HCT116 (cell line): ENCODE results near the gene MCRIP1. TPM values are rescaled to one million over a fixed set of nuclear protein-coding genes. Genes with fewer than 3 reads are reported as not detected.

ENCODE experiments used
- ATAC-seq: fragments of 200-7000 bp; cut with Tn5 transposase; 2 replicates; pipeline ENCODE4 v1.9.1; 2020; ENCODE audit warnings: mild to moderate bottlenecking, moderate library complexity
- BruUV-seq: library from RNA; stranded (reverse); fragments of 400-500 nt; replicated peaks from 2 replicates; lab custom pipeline; 2021; lab: Mats Ljungman, UMichigan
- CTCF ChIA-PET: fragments of 300-600 bp; sonication (Branson Sonifier 250); formaldehyde crosslinking; loops from one replicate; lab custom pipeline; 2021; ENCODE audit warnings: antibody characterized with exemption; lab: Charles Lee
- POLR2A ChIA-PET: fragments of 300-600, 350-600 bp; sonication (Branson Sonifier 250); formaldehyde crosslinking; loops from one replicate; lab custom pipeline; 2021; ENCODE audit warnings: antibody characterized with exemption; lab: Charles Lee
- RAD21 ChIA-PET, 2 experiments: fragments of 300-600 bp; sonication (Branson Sonifier 250); formaldehyde crosslinking; loops; one replicate each; lab custom pipeline; 2023; ENCODE audit warnings: low total read pairs in 2 of 2; ENCODE audit not compliant: uncharacterized antibody in 2 of 2, unreplicated experiment in 2 of 2, low non-redundant PET in 1 of 2; lab: Charles Lee
- DNase-seq: peaks from one replicate; pipeline ENCODE4 v3.0.0-alpha.2; 2010; ENCODE audit warnings: low read depth, low spot score
- H2AFZ ChIP-seq: fragments of 200-600 bp; shearing (Covaris generic), sonication (generic); 2 replicates; pipeline ENCODE4 v1.6.1; 2017; ENCODE audit warnings: low read depth, mixed run types, mixed read lengths, antibody characterized with exemption, low read length; ENCODE audit not compliant: poor library complexity, severe bottlenecking
- H3K27ac ChIP-seq: 2 replicates; pipeline ENCODE4 v1.5.1; 2012; ENCODE audit warnings: low read depth, low read length
- H3K27me3 ChIP-seq: fragments of 200-600 bp; sonication (generic); 2 replicates; pipeline ENCODE4 v1.6.1; 2016; ENCODE audit warnings: mixed run types, low read length, mixed read lengths; ENCODE audit not compliant: insufficient read depth
- H3K36me3 ChIP-seq, 2 experiments: fragments of 200-500 bp in 1 of 2; fragments of 200-600 bp in 1 of 2; sonication (Bioruptor generic) in 1 of 2; sonication (generic) in 1 of 2; 2 replicates each; pipeline versions ENCODE4 v1.5.1 to v1.6.1; 2014 to 2016; ENCODE audit warnings: low read length in 2 of 2, inconsistent platforms in 1 of 2, mixed read lengths in 1 of 2, mixed run types in 1 of 2; ENCODE audit not compliant: insufficient read depth in 2 of 2, control insufficient read depth in 1 of 2
- H3K4me1 ChIP-seq, 2 experiments: fragments of 200-600 bp in 1 of 2; sonication (generic) in 1 of 2; 2 replicates each; pipeline versions ENCODE4 v1.5.1 to v1.6.1; 2012 to 2017; ENCODE audit warnings: low read length in 2 of 2, inconsistent platforms in 1 of 2, mild to moderate bottlenecking in 1 of 2, mixed read lengths in 1 of 2, mixed run types in 1 of 2, moderate library complexity in 1 of 2; ENCODE audit not compliant: insufficient read depth in 2 of 2, control insufficient read depth in 1 of 2
- H3K4me2 ChIP-seq: fragments of 200-600 bp; sonication (generic); 2 replicates; pipeline ENCODE4 v1.6.1; 2017; ENCODE audit warnings: mixed run types, low read length, mixed read lengths
- H3K4me3 ChIP-seq, 2 experiments: fragments of 200-600 bp in 1 of 2; sonication (generic) in 1 of 2; replicated peaks in 1 of 2; 2 replicates each; pipeline ENCODE4 v1.5.1; 2011 to 2016; ENCODE audit warnings: low read length in 2 of 2, control low read depth in 1 of 2, low read depth in 1 of 2, mild to moderate bottlenecking in 1 of 2, mixed read lengths in 1 of 2, mixed run types in 1 of 2
- H3K79me2 ChIP-seq: fragments of 200-600 bp; sonication (generic); 2 replicates; pipeline ENCODE4 v1.6.1; 2017; ENCODE audit warnings: mild to moderate bottlenecking, mixed run types, low read length, moderate library complexity, mixed read lengths; ENCODE audit not compliant: insufficient read depth
- H3K9ac ChIP-seq: fragments of 200-600 bp; sonication (generic); 2 replicates; pipeline ENCODE4 v1.6.1; 2016; ENCODE audit warnings: low read length, mixed read lengths
- H3K9me2 ChIP-seq: fragments of 200-600 bp; sonication (generic), shearing (Covaris generic); 2 replicates; pipeline ENCODE4 v1.6.1; 2017; ENCODE audit warnings: mixed run types, mild to moderate bottlenecking, moderate library complexity; ENCODE audit not compliant: insufficient read depth
- H3K9me3 ChIP-seq, 2 experiments: fragments of 200-500 bp in 1 of 2; fragments of 200-600 bp in 1 of 2; sonication (Bioruptor generic) in 1 of 2; sonication (generic) in 1 of 2; 2 replicates each; pipeline ENCODE4 v1.6.1; 2014 to 2017; ENCODE audit warnings: low read length in 2 of 2, mixed read lengths in 2 of 2, inconsistent platforms in 1 of 2, low read depth in 1 of 2, mild to moderate bottlenecking in 1 of 2, mixed run types in 1 of 2, moderate library complexity in 1 of 2; ENCODE audit not compliant: control insufficient read depth in 1 of 2, insufficient read depth in 1 of 2
- H4K20me1 ChIP-seq: fragments of 200-600 bp; sonication (generic), shearing (Covaris generic); 2 replicates; pipeline ENCODE4 v1.6.1; 2017; ENCODE audit warnings: mixed run types, mild to moderate bottlenecking, moderate library complexity; ENCODE audit not compliant: insufficient read depth
- ELF1 ChIP-seq: IDR thresholded peaks from 2 replicates; pipeline ENCODE4 v1.6.1; 2012; ENCODE audit warnings: low read depth, borderline replicate concordance
- EZH2phosphoT487 ChIP-seq: fragments of 200-600 bp; IDR thresholded peaks from 2 replicates; pipeline ENCODE4 v1.6.1; 2018; ENCODE audit warnings: antibody characterized with exemption, borderline replicate concordance
- FOSL1 ChIP-seq: IDR thresholded peaks from 2 replicates; pipeline ENCODE4 v1.6.1; 2012; ENCODE audit warnings: low read depth
- JUND ChIP-seq: IDR thresholded peaks from 2 replicates; pipeline ENCODE4 v1.6.1; 2012
- POLR2AphosphoS5 ChIP-seq: IDR thresholded peaks from 2 replicates; pipeline ENCODE4 v1.6.1; 2011; ENCODE audit warnings: mild to moderate bottlenecking, low read depth, low read length, moderate library complexity
- RAD21 ChIP-seq: IDR thresholded peaks from 2 replicates; pipeline ENCODE4 v1.6.1; 2012; ENCODE audit warnings: low read depth, mild to moderate bottlenecking
- ZNF274 ChIP-seq: fragments of 200-500 bp; sonication (Bioruptor generic); IDR thresholded peaks from 2 replicates; pipeline ENCODE4 v1.6.1; 2014; ENCODE audit warnings: mild to moderate bottlenecking, low read depth, low read length, inconsistent platforms
- intact Hi-C: fragments of 100-400 bp; cut with micrococcal nuclease; formaldehyde crosslinking; loops from 2 replicates; pipeline ENCODE4 v1.10.0; 2022
- total RNA-seq: library from RNA; stranded (reverse); gene quantifications from one replicate; pipeline ENCODE4 v1.2.1, GENCODE V29; 2021; ENCODE audit not compliant: unreplicated experiment
- TF ChIP-seq, protein P1 (sequence below): IDR thresholded peaks from 2 replicates; pipeline ENCODE4 v1.6.1; 2011; ENCODE audit warnings: mild to moderate bottlenecking, low read length, moderate library complexity; ENCODE audit not compliant: insufficient replicate concordance; ENCODE audit errors: extremely low read depth
- TF ChIP-seq, protein P2 (sequence below): IDR thresholded peaks from 2 replicates; pipeline ENCODE4 v1.6.1; 2012

MCRIP1 gene
- total RNA-seq, 1 experiment from 2014 or later: 59.2 TPM

DNA sequence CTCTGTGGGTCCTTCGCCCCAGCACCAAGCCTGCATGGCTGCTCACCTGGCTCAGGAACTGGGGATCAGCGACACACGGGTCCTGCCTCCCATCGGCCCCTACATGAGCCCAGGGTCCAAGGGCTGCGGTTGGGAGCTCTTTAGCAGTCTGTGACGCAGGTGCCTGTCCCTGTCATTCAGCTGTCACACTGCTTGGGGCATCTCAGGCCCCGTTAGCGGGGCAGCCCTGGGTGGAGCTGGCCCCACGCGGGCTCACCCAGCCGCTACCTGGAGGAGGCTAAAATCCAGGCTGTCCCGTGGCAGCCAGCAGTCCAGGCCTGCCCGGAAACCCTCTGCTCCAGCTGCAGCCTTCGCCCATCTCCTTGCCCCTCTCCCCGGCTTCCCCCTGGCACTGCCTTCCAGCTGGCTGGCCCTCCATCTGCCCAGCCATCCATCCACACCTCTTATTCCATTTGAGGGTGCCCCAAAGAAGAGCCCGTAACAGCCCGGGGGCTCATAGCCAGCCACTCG lies 25.8 kb downstream of the MCRIP1 start:
- no peak overlapping the region for H3K27ac ChIP-seq
- POLR2A ChIA-PET: interaction anchor here (1.6 kb wide), 1 partner anchor 15 kb away, joined by 5 read pairs; no protein-coding TSS in a partner anchor

More for the DNA sequence above, 25.8 kb downstream of the MCRIP1 start:
- no peak overlapping the region for H3K4me2 ChIP-seq
- H3K27me3 ChIP-seq: peaks cover 13% of the 10 kb centered on the region; the same call in 1 of the 2 replicates
- H3K9me3 ChIP-seq: no peaks in the 10 kb centered on the region
- DNase-seq (no peak), ATAC-seq (peak; percentile 6; the same call in 1 of the 2 replicates)
- no peaks in the 10 kb centered on the region for H3K79me2 ChIP-seq
- no peaks in the 10 kb centered on the region for H3K36me3 ChIP-seq
- H2AFZ ChIP-seq: no peak overlapping the region
- TF ChIP-seq, protein P1, sequence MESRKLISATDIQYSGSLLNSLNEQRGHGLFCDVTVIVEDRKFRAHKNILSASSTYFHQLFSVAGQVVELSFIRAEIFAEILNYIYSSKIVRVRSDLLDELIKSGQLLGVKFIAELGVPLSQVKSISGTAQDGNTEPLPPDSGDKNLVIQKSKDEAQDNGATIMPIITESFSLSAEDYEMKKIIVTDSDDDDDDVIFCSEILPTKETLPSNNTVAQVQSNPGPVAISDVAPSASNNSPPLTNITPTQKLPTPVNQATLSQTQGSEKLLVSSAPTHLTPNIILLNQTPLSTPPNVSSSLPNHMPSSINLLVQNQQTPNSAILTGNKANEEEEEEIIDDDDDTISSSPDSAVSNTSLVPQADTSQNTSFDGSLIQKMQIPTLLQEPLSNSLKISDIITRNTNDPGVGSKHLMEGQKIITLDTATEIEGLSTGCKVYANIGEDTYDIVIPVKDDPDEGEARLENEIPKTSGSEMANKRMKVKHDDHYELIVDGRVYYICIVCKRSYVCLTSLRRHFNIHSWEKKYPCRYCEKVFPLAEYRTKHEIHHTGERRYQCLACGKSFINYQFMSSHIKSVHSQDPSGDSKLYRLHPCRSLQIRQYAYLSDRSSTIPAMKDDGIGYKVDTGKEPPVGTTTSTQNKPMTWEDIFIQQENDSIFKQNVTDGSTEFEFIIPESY: no peak
- TF ChIP-seq, protein P2, sequence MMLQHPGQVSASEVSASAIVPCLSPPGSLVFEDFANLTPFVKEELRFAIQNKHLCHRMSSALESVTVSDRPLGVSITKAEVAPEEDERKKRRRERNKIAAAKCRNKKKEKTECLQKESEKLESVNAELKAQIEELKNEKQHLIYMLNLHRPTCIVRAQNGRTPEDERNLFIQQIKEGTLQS: no peak
- TF ChIP-seq RAD21 (no peak), FOSL1 (no peak), ELF1 (no peak), ZNF274 (no peak), JUND (no peak), POLR2AphosphoS5 (no peak), EZH2phosphoT487 (no peak)
- no peak overlapping the region for H3K9ac ChIP-seq
- intact Hi-C loops: no loop called here
- peaks cover 0 to 6% of the 10 kb centered on the region in 2 experiments; a peak in 2 of 4 replicates for H3K4me1 ChIP-seq
- ChIA-PET CTCF (no interaction called here), RAD21 (interaction anchor here in 1 of 2 experiments (0.6 kb wide), 1 partner anchor 530 kb away, joined by 4 read pairs; no protein-coding TSS in a partner anchor)
- H4K20me1 ChIP-seq: no peaks in the 10 kb centered on the region
- BruUV-seq: no TSS peak
- H3K4me3 ChIP-seq: no peak overlapping the region
- H3K9me2 ChIP-seq: no peaks in the 10 kb centered on the region
